Sciatic nerve (tissue), 2 donors: ENCODE data around the gene CD300E. TPM values are rescaled to one million over a fixed set of nuclear protein-coding genes. Genes with fewer than 3 reads are reported as not detected.

Experiments
- ATAC-seq: fragments of 200-7000 bp; cut with Tn5 transposase; one replicate; pipeline ENCODE4 v1.9.1; 2020; ENCODE audit warnings: mild to moderate bottlenecking, moderate library complexity
- DNase-seq: peaks from one replicate; pipeline ENCODE4 v3.0.0-alpha.2; 2020; ENCODE audit warnings: low spot score
- intact Hi-C: fragments of 100-400 bp; cut with DNase I; formaldehyde crosslinking; loops from one replicate; pipeline ENCODE4 v1.14.2; 2022
- total RNA-seq: library from RNA; stranded (reverse); fragmentation: NEBNext Ultra II Directional; extraction: Animal tissue kit (Norgen Biotek cat#: 25700); gene quantifications from one replicate; pipeline ENCODE4 v1.2.1, GENCODE V29; 2021
- donor health status: DM: no; HTN: no; CAD: no.
- donor health status: DM: no; HTN: no; CAD: no.

Gene CD300E
- total RNA-seq, 1 donor from 2014 or later = 3.8 TPM

GRCh38 chr17:74604200-74604599 is 19.3 kb downstream of the CD300E start:
- DNase-seq = no peak
- no peak for ATAC-seq
- intact Hi-C loops = no loop called here

GRCh38 chr17:74603746-74604145 is 19.8 kb downstream of the CD300E start:
- DNase-seq (no peak), ATAC-seq (no peak)
- intact Hi-C loops = no loop called here

- DNase-seq = no peak
- intact Hi-C loops = no loop called here
- ATAC-seq = no peak
Measured at GRCh38 chr17:74603037-74603635, 20.4 kb downstream of the CD300E start.

GRCh38 chr17:74601944-74602572 is 21.5 kb downstream of the CD300E start:
- intact Hi-C loops = no loop called here
- DNase-seq (no peak), ATAC-seq (no peak)

GRCh38 chr17:74599448-74599939 is 24.0 kb downstream of the CD300E start:
- intact Hi-C loops = no loop called here
- ATAC-seq (peak; percentile 83), DNase-seq (no peak)

- intact Hi-C loops = no loop called here
- DNase-seq = no peak
- ATAC-seq = no peak
Measured at GRCh38 chr17:74599023-74599399, 24.5 kb downstream of the CD300E start.

- ATAC-seq (no peak), DNase-seq (no peak)
- intact Hi-C loops = no loop called here
Measured at GRCh38 chr17:74598346-74599022, 25.1 kb downstream of the CD300E start.

GRCh38 chr17:74597069-74597790 is 26.3 kb downstream of the CD300E start:
- DNase-seq (no peak), ATAC-seq (no peak)
- intact Hi-C loops = no loop called here

- intact Hi-C loops = no loop called here
- no peak for DNase-seq
- ATAC-seq = no peak
Measured at GRCh38 chr17:74595037-74595750, 28.3 kb downstream of the CD300E start.

GRCh38 chr17:74592087-74592990 is 31.2 kb downstream of the CD300E start, which contains the start of gene CD300LD:
Gene CD300LD (minus strand): TSS chr17:74592283. CDS start chr17:74592202, 81 bp downstream.
- intact Hi-C loops = no loop called here
- ATAC-seq (no peak), DNase-seq (no peak)

GRCh38 chr17:74591503-74591902 is 32.0 kb downstream of the CD300E start:
- no peak for ATAC-seq
- DNase-seq = no peak
- intact Hi-C loops = no loop called here

GRCh38 chr17:74585711-74586110 is 37.8 kb downstream of the CD300E start:
- intact Hi-C loops = no loop called here
- ATAC-seq (no peak), DNase-seq (no peak)

- ATAC-seq = no peak
- no peak for DNase-seq
- intact Hi-C loops = no loop called here
Measured at GRCh38 chr17:74584292-74585060, 39.1 kb downstream of the CD300E start.

- intact Hi-C loops = no loop called here
- DNase-seq (no peak), ATAC-seq (no peak)
Measured at GRCh38 chr17:74582633-74583032, 40.9 kb downstream of the CD300E start.

GRCh38 chr17:74579900-74580299 is 43.6 kb downstream of the CD300E start:
- DNase-seq = no peak
- intact Hi-C loops = no loop called here
- no peak for ATAC-seq

- DNase-seq = no peak
- no peak for ATAC-seq
- intact Hi-C loops = no loop called here
Measured at GRCh38 chr17:74578979-74579378, 44.6 kb downstream of the CD300E start.

- DNase-seq = no peak
- intact Hi-C loops = no loop called here
- ATAC-seq = no peak
Measured at GRCh38 chr17:74574489-74575142, 48.9 kb downstream of the CD300E start.
